H1 (cell line): ENCODE data around the gene NRXN2. TPM values are rescaled to one million over a fixed set of nuclear protein-coding genes. Genes with fewer than 3 reads are reported as not detected.

Source experiments
- CTCF ChIA-PET: fragments of 300-600 bp; sonication (Branson Sonifier 250); formaldehyde crosslinking; loops from one replicate; lab custom pipeline; 2021; ENCODE audit not compliant: partially characterized antibody; lab: Charles Lee
- POLR2A ChIA-PET: fragments of 300-600 bp; sonication (Branson Sonifier 250); formaldehyde crosslinking; loops from one replicate; lab custom pipeline; 2021; ENCODE audit warnings: inconsistent platforms; ENCODE audit not compliant: partially characterized antibody; lab: Charles Lee
- DNase-seq, 2 experiments: peaks; one replicate each; pipeline versions ENCODE4 v3.0.0 to v3.0.0-alpha.2; 2010 to 2022; ENCODE audit warnings: low spot score in 2 of 2, low read depth in 1 of 2, mixed read lengths in 1 of 2
- FAIRE-seq: peaks from 2 replicates; lab custom pipeline; 2011; peaks lifted over from hg19 to GRCh38; lab: Jason Lieb, UNC
- H2AFZ ChIP-seq: 2 replicates; pipeline ENCODE4 v1.8.1; 2012; ENCODE audit warnings: low read length, inconsistent platforms
- H2AK5ac ChIP-seq: 2 replicates; pipeline ENCODE4 v1.6.1; 2013; ENCODE audit warnings: low read depth, low read length
- H2BK120ac ChIP-seq: replicated peaks from 2 replicates; pipeline ENCODE3; 2013; ENCODE audit warnings: low read depth, low read length, inconsistent platforms
- H2BK12ac ChIP-seq: 2 replicates; pipeline ENCODE4 v1.6.1; 2013; ENCODE audit warnings: low read depth, low read length
- H2BK15ac ChIP-seq: 2 replicates; pipeline ENCODE4 v1.6.1; 2013; ENCODE audit warnings: low read length
- H2BK20ac ChIP-seq: 2 replicates; pipeline ENCODE4 v1.6.1; 2013; ENCODE audit warnings: low read length
- H2BK5ac ChIP-seq: 2 replicates; pipeline ENCODE4 v1.6.1; 2013; ENCODE audit warnings: low read depth, low read length
- H3K14ac ChIP-seq: 2 replicates; pipeline ENCODE4 v1.6.1; 2013; ENCODE audit warnings: inconsistent platforms; ENCODE audit not compliant: insufficient read length
- H3K18ac ChIP-seq: 2 replicates; pipeline ENCODE4 v1.6.1; 2013; ENCODE audit warnings: low read length; ENCODE audit errors: extremely low read depth
- H3K23ac ChIP-seq: 2 replicates; pipeline ENCODE4 v1.6.1; 2013; ENCODE audit warnings: inconsistent platforms; ENCODE audit not compliant: insufficient read length
- H3K23me2 ChIP-seq: 2 replicates; pipeline ENCODE4 v1.6.1; 2013; ENCODE audit warnings: low read depth, low read length
- H3K27ac ChIP-seq: 2 replicates; pipeline ENCODE4 v1.6.1; 2011; ENCODE audit warnings: low read depth, low read length, inconsistent platforms
- H3K27me3 ChIP-seq, 4 experiments: replicated peaks in 1 of 4; 1 replicate in 1 of 4; 2 replicates in 3 of 4; pipeline versions ENCODE4 v1.6.1 to v1.8.1; 2011 to 2013; ENCODE audit warnings: low read length in 3 of 4, mild to moderate bottlenecking in 3 of 4, inconsistent platforms in 2 of 4, mixed read lengths in 2 of 4, moderate library complexity in 1 of 4; ENCODE audit not compliant: control insufficient read depth in 3 of 4, insufficient read depth in 3 of 4; ENCODE audit errors: extremely low read depth in 1 of 4
- H3K36me3 ChIP-seq, 4 experiments: 2 replicates each; pipeline versions ENCODE4 v1.6.1 to v1.8.1; 2011 to 2013; ENCODE audit warnings: mild to moderate bottlenecking in 4 of 4, low read length in 3 of 4, moderate library complexity in 2 of 4, control low read depth in 1 of 4, inconsistent platforms in 1 of 4; ENCODE audit not compliant: insufficient read depth in 4 of 4, control insufficient read depth in 2 of 4
- H3K4ac ChIP-seq: replicated peaks from 2 replicates; pipeline ENCODE3; 2013; ENCODE audit warnings: low read length, low read depth, mixed read lengths, inconsistent platforms; ENCODE audit not compliant: insufficient read length
- H3K4me1 ChIP-seq, 4 experiments: replicated peaks in 1 of 4; 1 replicate in 1 of 4; 2 replicates in 3 of 4; pipeline versions ENCODE4 v1.6.1 to v1.8.1; 2011 to 2013; ENCODE audit warnings: low read length in 3 of 4, inconsistent platforms in 2 of 4, mixed read lengths in 1 of 4; ENCODE audit not compliant: insufficient read depth in 4 of 4, control insufficient read depth in 3 of 4
- H3K4me2 ChIP-seq, 2 experiments: 2 replicates each; pipeline versions ENCODE4 v1.6.1 to v1.8.1; 2011 to 2013; ENCODE audit warnings: low read depth in 2 of 2, low read length in 2 of 2, control low read depth in 1 of 2, inconsistent platforms in 1 of 2, mild to moderate bottlenecking in 1 of 2; ENCODE audit not compliant: insufficient read depth in 1 of 2
- H3K4me3 ChIP-seq, 4 experiments: fragments of 200-600, 300-600 bp in 1 of 4; sonication (generic), shearing (Covaris generic), sonication (Bioruptor Twin) in 1 of 4; 2 replicates each; pipeline versions ENCODE4 v1.5.1 to v1.8.1; 2011 to 2016; ENCODE audit warnings: low read length in 4 of 4, low read depth in 3 of 4, control low read depth in 2 of 4, inconsistent platforms in 2 of 4, mild to moderate bottlenecking in 2 of 4, mixed read lengths in 1 of 4, moderate library complexity in 1 of 4; ENCODE audit not compliant: insufficient read depth in 2 of 4; ENCODE audit errors: extremely low read depth in 1 of 4
- H3K56ac ChIP-seq: replicated peaks from 2 replicates; pipeline ENCODE3; 2013; ENCODE audit warnings: low read depth, mild to moderate bottlenecking, mixed read lengths, low read length, inconsistent platforms; ENCODE audit not compliant: insufficient read length
- H3K79me1 ChIP-seq: 2 replicates; pipeline ENCODE4 v1.6.1; 2013; ENCODE audit warnings: low read depth, low read length, control low read depth
- H3K79me2 ChIP-seq, 2 experiments: 2 replicates each; pipeline versions ENCODE4 v1.6.1 to v1.8.1; 2012 to 2013; ENCODE audit warnings: low read length in 2 of 2, mild to moderate bottlenecking in 2 of 2, inconsistent platforms in 1 of 2; ENCODE audit not compliant: insufficient read depth in 2 of 2, control insufficient read depth in 1 of 2
- H3K9ac ChIP-seq, 4 experiments: replicated peaks in 1 of 4; 1 replicate in 1 of 4; 2 replicates in 3 of 4; pipeline versions ENCODE4 v1.6.1 to v1.8.1; 2011 to 2013; ENCODE audit warnings: low read depth in 3 of 4, low read length in 3 of 4, control low read depth in 2 of 4, mild to moderate bottlenecking in 2 of 4, moderate library complexity in 2 of 4, inconsistent platforms in 1 of 4; ENCODE audit errors: extremely low read depth in 1 of 4
- H3K9me3 ChIP-seq, 2 experiments: 2 replicates each; pipeline versions ENCODE4 v1.6.1 to v1.8.1; 2012 to 2013; ENCODE audit warnings: mild to moderate bottlenecking in 2 of 2, moderate library complexity in 2 of 2, control low read depth in 1 of 2, inconsistent platforms in 1 of 2, low read depth in 1 of 2, low read length in 1 of 2, mixed read lengths in 1 of 2; ENCODE audit not compliant: insufficient read depth in 2 of 2
- H4K20me1 ChIP-seq, 2 experiments: replicated peaks in 1 of 2; 2 replicates each; pipeline versions ENCODE3 to v1.8.1; 2011 to 2013; ENCODE audit warnings: inconsistent platforms in 2 of 2, low read length in 2 of 2, mild to moderate bottlenecking in 1 of 2; ENCODE audit not compliant: insufficient read depth in 2 of 2, control insufficient read depth in 1 of 2
- H4K5ac ChIP-seq: 2 replicates; pipeline ENCODE4 v1.6.1; 2013; ENCODE audit warnings: low read length, low read depth, mixed read lengths, inconsistent platforms; ENCODE audit not compliant: insufficient read length
- H4K8ac ChIP-seq: 2 replicates; pipeline ENCODE4 v1.8.0; 2013; ENCODE audit warnings: mild to moderate bottlenecking, moderate library complexity, low read length, inconsistent platforms; ENCODE audit not compliant: insufficient read depth; ENCODE audit errors: extremely low read depth
- H4K91ac ChIP-seq: replicated peaks from 2 replicates; pipeline ENCODE3; 2013; ENCODE audit warnings: low read length, mixed read lengths, inconsistent platforms; ENCODE audit not compliant: insufficient read length
- BRCA1 ChIP-seq: IDR thresholded peaks from 2 replicates; pipeline ENCODE4 v1.6.1; 2012; ENCODE audit warnings: low read depth, low read length, improper control_type of control experiment
- CREB1 ChIP-seq: IDR thresholded peaks from 2 replicates; pipeline ENCODE4 v1.6.1; 2012; ENCODE audit warnings: inconsistent platforms
- GTF2F1 ChIP-seq: IDR thresholded peaks from 2 replicates; pipeline ENCODE4 v1.6.1; 2012; ENCODE audit warnings: low read depth, low read length, improper control_type of control experiment, borderline replicate concordance
- MAX ChIP-seq: IDR thresholded peaks from 2 replicates; pipeline ENCODE4 v1.6.1; 2012; ENCODE audit warnings: inconsistent platforms
- PHF8 ChIP-seq: fragments of 200-600 bp; sonication (generic); conservative IDR thresholded peaks from 2 replicates; pipeline ENCODE4 v1.7.1; 2012; ENCODE audit warnings: low read depth, mild to moderate bottlenecking, inconsistent platforms, low read length, moderate library complexity
- RNF2 ChIP-seq: fragments of 200-900, 300-1000 bp; sonication (generic); IDR thresholded peaks from 2 replicates; pipeline ENCODE4 v1.7.1; 2016; ENCODE audit warnings: borderline replicate concordance, low read depth, mild to moderate bottlenecking, antibody characterized with exemption, low read length; ENCODE audit not compliant: poor library complexity, severe bottlenecking; ENCODE audit errors: missing control alignments
- RXRA ChIP-seq: IDR thresholded peaks from 2 replicates; pipeline ENCODE4 v1.6.1; 2011; ENCODE audit warnings: low read depth, mild to moderate bottlenecking, low read length, moderate library complexity; ENCODE audit not compliant: insufficient read depth
- SIN3A ChIP-seq, 2 experiments: IDR thresholded peaks in 1 of 2; conservative IDR thresholded peaks in 1 of 2; 2 replicates each; pipeline ENCODE4 v1.6.1; 2011 to 2012; ENCODE audit warnings: low read length in 2 of 2, improper control_type of control experiment in 1 of 2, low read depth in 1 of 2, mild to moderate bottlenecking in 1 of 2
- SP2 ChIP-seq: IDR thresholded peaks from 2 replicates; pipeline ENCODE4 v1.6.1; 2012; ENCODE audit warnings: mild to moderate bottlenecking, low read length, inconsistent platforms
- WGBS, 2 experiments: shearing (Covaris generic) in 1 of 2; methylation state at CpG; one replicate each; pipeline versions ENCODE4 v1.1.6 to v1.1.7; 2013 to 2015; ENCODE audit warnings: low lambda C conversion rate in 2 of 2, mixed read lengths in 2 of 2, inconsistent platforms in 1 of 2, low coverage in 1 of 2, missing lambda C conversion rate in 1 of 2; ENCODE audit not compliant: insufficient replicate concordance in 2 of 2, insufficient coverage in 1 of 2, insufficient read length in 1 of 2; ENCODE audit errors: extremely low coverage in 1 of 2, missing lambda C conversion rate in 1 of 2; 5-methylcytosine and 5-hydroxymethylcytosine counted together
- polyA plus RNA-seq, 7 experiments: library from polyadenylated mRNA; depleted of rRNA in 3 of 7; stranded (reverse) in 5 of 7; unstranded in 2 of 7; fragments of >200 nt in 5 of 7; fragments of 200-250 nt in 2 of 7; gene quantifications; 1 replicate in 5 of 7; 2 replicates in 1 of 7; 4 replicates in 1 of 7; pipeline versions ENCODE4 v1.2.1 to v1.2.3, GENCODE V29; 2011 to 2013; ENCODE audit warnings: missing spikeins in 2 of 7, mixed read lengths in 2 of 7
- total RNA-seq: library from RNA; stranded (reverse); fragmentation: NEBNext Ultra II Directional; extraction: Animal tissue kit (Norgen Biotek cat#: 25700); gene quantifications from 2 replicates; pipeline ENCODE4 v1.2.1, GENCODE V29; 2021

The NRXN2 gene
- total and polyA plus RNA-seq, 2 of the 8 experiments (the other 6 are each of a cell fraction or from before 2014, with no cell fraction given): 1.3 to 11.5 TPM

- Histone ChIP-seq H4K5ac (no peak overlapping the region), H3K79me2 (no peaks in the 10 kb centered on the region), H3K4me3 (no peak overlapping the region), H4K8ac (peak overlapping the region; percentile 59), H3K36me3 (no peaks in the 10 kb centered on the region), H3K4me2 (no peak overlapping the region; a peak in 1 of 4 replicates), H4K91ac (peak overlapping the region; percentile 98), H3K9ac (no peak overlapping the region), H3K23ac (no peak overlapping the region), H3K18ac (peak overlapping the region; percentile 85), H3K4ac (peak overlapping the region; percentile 21), H2BK20ac (peak overlapping the region; percentile 86; the same call in 1 of the 2 replicates), H3K79me1 (no peaks in the 10 kb centered on the region), H2BK15ac (peak overlapping the region; percentile 99), H2BK120ac (peak overlapping the region; percentile 50), H3K9me3 (no peaks in the 10 kb centered on the region), H2AFZ (no peak overlapping the region), H4K20me1 (peaks cover 0 to 4% of the 10 kb centered on the region in 2 experiments), H3K56ac (peak overlapping the region; percentile 26), H3K4me1 (peaks cover 0 to 33% (median 22%) of the 10 kb centered on the region in 4 experiments; a peak in 6 of 7 replicates), H2AK5ac (peak overlapping the region; percentile 80; the same call in 1 of the 2 replicates), H3K14ac (no peak overlapping the region), H2BK12ac (peak overlapping the region; percentile 99), H2BK5ac (peak overlapping the region; percentile 85; the same call in 1 of the 2 replicates), H3K27me3 (no peaks in the 10 kb centered on the region), H3K27ac (no peak overlapping the region), H3K23me2 (peaks cover 5% of the 10 kb centered on the region; the same call in 1 of the 2 replicates)
- ChIA-PET POLR2A (interaction anchor here (0.7 to 1.7 kb wide), 11 partner anchors 19 to 1222 kb away, joined by 3 to 6 read pairs (median 3); partner anchors contain the start of genes OVOL1 and TRMT112), CTCF (interaction anchor here (0.5 to 8.7 kb wide), 43 partner anchors 9 to 878 kb away, joined by 3 to 75 read pairs (median 4); partner anchors contain the start of gene SLC22A12)
- FAIRE-seq (peak; percentile 45), DNase-seq (peak; percentile 67 to 73)
- 78% methylated on average over 19 of the region's 24 CpGs; no CpG with 5 or more reads in 1 of the 2 experiments for WGBS, 2 experiments
- TF ChIP-seq BRCA1: no peak
- no peak for TF ChIP-seq GTF2F1
- TF ChIP-seq SIN3A (conservative IDR thresholded peaks at IDR 0.05 in 1 of 2, IDR thresholded peaks at IDR 0.05 in 1 of 2; ENCODE audit: low read depth in 1 of 2, low read length in 2 of 2): peak in 1 of 2 experiments; percentile 38; a peak in 1 of 4 replicates
- TF ChIP-seq RXRA: no peak
- TF ChIP-seq MAX: peak; percentile 40
- no peak for TF ChIP-seq PHF8
- TF ChIP-seq RNF2: no peak
- no peak for TF ChIP-seq SP2
- peak; percentile 25; the same call in 1 of the 2 replicates for TF ChIP-seq CREB1
Observed at GRCh38 chr11:64564947-64565889, 157.8 kb downstream of the NRXN2 start.
